GM21528 (cell line): ENCODE results near the gene ZNF740.

Experiments
- ATAC-seq: cut with Tn5 transposase; IDR thresholded peaks from one replicate; pipeline ENCODE4 v1.9.1; 2021; ENCODE audit warnings: mild to moderate bottlenecking, moderate library complexity; ENCODE audit not compliant: unreplicated experiment, low FRiP score

The ZNF740 gene

DNA sequence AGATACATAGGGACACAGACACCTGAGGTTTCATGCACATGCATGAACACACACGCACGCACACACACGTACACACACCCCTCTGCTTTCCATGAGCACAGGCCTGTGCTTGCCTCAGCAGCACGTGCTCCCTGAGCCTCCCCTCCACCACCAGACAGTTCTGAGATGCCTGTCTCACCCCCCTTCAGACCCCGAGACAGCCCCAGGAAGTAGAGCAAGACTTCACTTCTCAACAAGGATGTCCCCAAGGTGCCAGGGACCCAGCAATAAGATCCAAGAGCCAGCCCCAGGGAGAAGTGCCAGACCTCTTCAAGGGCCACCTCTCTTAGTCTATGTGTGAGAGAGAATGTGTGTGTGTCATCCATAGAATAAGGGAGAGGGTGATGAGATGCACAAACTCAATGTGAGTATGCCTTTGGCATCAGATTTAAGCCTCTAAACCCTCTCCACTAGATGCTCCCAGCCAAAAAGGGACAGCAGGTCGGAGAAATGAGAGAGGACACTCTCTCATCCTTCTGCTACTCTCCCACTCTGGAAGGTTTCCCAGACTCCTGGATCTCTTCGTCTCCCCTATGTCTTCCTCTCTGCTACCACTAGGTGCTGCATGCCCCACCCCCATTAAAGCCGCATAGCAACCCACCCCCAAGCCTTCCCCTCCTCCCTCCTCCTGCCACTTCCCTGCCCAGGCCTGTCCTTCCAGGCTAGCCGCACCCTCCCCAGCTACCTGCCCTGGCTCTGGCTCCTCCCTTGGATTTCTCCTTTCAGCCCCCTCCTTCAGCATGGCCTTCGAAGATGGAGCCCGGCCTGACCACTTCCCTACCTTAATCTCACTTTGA is 43.8 kb downstream of the ZNF740 start:
- ATAC-seq = no peak

DNA sequence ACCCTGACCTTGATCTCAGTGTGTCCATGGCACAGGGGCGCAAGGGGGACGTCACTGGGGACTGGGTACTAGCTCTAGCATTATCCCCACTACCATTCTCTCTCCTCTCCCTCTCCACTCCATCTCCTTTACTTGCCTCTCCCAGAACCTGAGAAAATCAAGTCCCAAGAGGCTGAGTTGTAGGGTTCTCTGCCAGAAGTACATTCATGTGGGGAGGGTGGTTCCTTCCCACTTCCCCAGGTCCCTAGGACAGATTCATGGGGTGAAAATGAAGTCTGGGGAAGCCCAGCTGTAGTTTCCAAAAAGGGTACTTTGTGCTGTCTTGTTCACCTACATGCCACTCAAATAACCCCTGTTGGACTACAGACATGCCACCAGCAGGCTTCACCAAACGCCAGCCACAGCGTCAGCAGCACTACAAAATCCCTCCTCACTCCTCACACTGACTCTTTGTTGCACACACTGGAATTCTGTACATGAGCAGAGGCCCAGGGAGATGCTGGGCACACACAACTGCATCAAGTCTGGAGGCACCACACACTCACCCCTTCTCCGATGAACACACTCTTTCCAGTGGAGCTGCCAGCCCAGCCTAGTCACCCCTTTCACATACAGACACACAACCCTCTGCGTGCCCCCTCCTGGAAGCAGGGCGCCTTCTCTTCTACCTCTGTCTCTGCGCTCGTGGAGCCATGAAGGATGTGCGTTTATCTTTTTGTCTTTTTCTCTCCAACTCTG is 44.5 kb downstream of the ZNF740 start:
- ATAC-seq = no peak

DNA sequence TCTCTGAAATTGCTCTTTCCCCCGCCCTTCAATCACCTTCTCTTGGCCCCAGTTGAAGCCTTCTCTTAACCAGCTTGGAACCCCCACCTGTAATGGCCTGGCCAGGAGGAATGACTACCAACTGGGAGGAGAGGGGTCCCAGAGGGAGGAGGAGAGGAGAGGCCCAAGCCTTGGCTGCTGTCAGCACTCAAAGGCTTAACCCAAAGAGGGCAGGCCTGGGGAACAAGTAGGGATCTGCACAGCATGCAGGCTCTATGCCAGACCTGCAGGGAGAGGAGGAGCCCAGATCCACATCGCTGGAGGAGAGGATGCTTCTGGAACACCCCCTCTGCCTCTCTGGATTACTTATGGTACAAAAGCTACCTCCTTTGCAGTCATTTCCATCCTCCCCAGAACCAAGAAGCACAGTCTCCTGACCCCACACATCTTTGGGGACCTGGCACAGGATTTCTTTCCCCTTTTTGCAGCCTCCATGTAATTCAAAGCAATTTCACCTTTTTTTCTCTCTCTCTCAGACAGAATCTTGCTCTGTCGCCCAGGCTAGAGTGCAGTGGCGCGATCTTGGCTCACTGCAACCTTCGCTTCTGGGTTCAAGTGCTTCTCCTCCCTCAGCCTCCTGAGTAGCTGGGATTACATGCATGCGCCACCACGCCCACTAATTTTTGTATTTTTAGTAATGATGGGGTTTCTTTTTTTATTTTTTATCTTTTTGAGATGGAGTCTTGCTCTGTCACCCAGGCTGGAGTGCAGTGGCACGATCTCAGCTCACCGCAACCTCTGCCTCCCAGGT is 45.3 kb downstream of the ZNF740 start:
- no peak for ATAC-seq

DNA sequence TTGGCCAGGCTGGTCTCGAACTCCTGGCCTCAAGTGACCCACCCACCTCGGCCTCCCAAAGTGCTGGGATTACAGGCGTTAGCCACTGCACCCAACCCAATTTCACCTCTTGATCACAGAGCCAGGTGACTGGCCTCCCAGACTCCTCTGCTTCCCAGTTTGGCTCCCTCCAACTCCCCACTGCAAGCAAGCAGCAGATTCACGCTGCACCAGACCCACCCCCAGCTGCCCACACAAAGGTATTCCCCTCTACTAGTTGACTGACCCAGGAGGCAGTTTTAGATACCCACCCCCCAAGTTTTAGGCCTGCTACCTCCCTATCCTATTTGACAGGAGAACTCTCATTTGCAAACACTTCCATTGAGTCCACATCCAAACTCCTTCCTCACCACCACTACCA is 46.3 kb downstream of the ZNF740 start:
- no peak for ATAC-seq

DNA sequence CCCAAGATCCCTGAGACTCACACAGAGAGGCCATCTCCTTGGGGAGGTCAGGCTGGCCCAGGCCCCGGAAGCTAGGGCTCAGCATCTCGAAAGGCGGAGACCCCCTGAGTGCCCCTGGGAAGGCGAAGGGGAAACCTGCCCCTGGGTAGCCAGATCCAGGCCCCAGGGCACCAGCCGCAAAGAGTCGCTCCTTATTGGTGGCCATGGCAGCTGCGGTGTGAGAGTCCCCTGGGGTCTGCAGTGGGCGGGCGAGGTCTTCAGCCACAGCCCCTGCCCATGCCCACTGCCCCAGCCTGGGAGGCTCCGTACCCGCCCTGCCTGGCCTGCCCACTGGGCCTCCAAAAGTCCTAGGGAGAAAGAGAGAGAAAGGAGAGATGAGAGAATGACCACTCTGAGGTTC is 46.8 kb downstream of the ZNF740 start:
- no peak for ATAC-seq

DNA sequence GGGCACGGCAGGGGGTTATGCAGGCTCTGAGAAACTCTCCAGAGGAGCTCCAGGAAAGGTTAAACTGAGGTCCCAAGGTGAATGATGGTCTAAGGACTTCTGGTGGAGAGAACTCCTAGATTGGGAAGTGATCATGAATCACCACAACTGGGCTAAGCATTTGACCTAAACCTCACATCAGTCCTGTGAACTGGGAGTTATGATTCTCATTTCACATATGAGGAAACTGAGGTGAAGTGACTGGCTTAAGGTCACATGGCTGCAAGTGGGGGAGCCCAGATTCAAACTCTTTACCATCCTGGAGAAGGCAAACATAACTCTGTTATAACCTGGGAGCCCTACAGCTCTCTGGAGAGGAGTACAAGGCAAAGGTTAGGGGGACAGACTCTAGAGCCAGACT is 47.3 kb downstream of the ZNF740 start:
- ATAC-seq = no peak

DNA sequence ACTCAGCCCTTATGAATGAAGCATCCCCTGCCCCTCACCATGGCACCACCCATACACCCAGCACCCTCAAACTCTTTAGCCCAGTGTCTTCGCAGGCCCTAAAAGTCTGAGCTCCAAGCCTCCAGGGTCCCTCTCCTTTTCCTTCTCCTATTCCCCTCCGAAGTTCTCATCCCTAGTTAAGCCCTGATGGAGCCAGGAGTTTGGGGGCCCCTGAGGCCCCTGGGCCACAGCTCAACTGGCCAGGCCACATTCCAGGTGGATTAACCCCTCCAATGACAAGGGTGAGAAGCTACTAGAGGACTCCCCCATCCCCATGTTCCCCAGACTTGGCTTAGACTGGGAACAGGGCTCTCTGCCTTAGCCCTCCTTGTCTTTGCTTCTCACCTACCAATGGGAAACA is 48.9 kb downstream of the ZNF740 start:
- no peak for ATAC-seq

DNA sequence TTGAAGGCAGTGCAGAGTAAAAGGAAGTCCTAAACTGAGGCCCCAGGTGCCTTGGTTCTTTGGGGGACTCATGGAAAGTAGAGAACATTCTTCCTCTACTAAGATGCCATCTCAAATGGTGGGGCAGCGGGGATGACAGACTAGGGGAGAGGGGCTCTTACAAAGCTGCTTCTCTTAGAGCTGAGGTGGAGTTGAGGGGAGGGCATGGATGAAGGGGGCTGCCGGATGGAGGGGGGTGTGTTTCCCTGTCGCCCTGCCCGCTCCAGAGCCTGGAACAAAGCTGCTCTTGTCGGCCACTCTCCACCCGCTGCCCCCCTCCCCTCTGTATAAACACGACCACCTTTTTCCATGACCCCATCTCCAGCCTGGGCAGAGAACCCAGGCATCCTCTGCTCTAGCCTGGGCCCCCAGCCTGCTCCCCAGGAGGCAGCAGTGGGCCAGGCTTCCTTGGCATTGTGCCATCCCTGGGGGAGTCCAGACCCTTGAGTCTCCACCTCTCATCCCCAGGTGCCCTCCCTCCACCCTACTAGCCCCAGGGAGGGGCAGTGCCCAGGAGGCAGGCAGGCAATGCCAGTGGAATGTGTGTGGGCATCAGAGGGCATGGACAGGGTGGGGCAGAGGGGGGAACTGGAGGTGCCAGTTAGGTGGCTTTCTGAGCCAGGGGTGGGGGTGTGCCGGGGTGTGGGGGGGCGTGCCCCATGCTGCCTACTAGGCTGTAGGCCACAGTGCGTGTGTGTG is 49.8 kb downstream of the ZNF740 start:
- no peak for ATAC-seq

DNA sequence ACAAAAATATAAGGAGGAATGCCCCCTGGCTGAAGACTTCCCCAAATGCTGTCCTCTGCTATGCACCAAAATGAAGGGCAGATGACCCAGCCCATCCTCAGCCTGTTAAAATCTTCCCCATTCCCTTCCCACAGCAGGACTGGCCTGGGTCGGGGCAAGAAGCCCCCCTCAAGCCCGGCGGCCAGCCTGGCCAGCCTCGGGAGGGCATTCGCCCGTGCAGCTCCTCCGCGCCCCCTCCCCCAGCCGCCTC is 51.1 kb downstream of the ZNF740 start:
- no peak for ATAC-seq

DNA sequence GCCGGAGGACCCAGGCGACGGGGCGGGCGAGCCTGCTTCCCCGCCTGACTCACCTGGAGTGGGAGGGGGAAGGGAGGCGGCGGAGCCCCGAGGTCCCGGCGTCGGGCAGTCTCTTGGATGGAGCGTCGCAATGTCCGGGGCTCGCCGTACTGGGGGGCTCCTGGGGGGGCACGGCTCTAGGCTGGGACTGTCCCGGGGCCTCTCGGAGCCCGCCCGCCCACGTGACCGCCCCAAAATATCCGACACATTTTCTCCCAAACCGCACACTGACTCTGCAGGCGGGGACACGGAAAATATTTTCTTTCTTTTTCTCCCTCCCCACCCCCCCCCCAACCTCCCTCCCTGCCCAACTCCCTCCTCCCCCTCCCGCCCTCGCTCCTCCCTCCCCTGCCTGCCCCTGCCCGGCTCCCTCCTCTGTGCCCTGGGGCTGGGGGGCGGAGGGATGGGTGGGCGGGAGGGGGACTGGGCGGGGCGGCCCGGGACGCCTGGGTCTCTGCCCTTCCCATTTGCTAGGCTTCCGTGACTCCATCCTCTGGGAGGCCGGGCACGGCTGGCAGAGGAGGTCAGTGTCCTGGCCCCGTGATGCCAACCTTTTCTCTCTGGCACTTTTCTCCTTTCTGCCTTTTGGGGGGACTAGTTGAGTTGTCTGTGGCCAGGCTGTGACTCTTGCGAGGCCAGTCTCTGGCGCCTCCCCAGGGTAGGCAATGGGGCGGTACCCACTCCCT is 51.6 kb downstream of the ZNF740 start, which contains the start of gene RARG:
TSS of gene RARG (minus strand) at position 289 of the 725 bp plus-strand sequence. CDS start 4,664 bp downstream, outside the sequence.
- ATAC-seq = no peak

DNA sequence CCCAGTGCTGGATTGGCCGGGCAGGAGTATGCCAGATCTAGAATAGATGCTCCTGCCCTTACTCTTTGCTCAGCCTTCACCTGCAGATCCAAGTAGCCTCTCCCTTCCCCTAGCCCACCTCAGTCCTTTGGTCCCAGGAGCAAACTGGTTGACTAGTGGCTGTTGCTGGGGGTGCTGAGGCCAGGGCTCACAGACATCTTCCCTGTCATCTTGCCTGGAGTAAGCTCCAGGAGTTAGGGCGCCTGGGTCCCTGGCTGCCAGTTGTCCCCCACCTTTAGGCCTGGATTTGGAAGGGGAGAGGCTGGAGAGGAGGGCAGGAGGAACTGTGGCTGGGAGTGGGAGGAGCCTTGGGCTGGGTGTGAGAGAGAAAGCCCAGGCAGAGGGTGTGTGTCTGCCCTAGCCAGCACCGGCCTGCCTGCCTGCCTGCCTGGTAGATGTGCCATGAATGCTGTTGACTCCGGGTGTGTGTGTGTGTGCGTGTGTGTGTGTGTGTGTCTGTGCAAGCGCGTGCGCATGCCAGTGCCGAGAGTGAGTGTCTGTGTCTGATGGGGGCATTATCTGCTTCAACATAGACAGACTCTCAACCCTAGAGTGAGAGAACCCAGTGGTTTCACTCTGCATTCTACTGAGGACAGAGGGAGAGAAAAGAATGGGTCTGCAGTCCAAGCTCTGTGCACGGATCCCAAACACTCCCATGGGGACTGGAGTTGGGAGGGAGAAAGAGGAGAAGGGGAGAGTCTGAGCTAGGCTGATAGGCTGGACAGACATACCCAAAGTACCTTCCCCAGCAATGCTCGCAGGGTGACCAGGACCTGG is 52.3 kb downstream of the ZNF740 start:
- no peak for ATAC-seq

DNA sequence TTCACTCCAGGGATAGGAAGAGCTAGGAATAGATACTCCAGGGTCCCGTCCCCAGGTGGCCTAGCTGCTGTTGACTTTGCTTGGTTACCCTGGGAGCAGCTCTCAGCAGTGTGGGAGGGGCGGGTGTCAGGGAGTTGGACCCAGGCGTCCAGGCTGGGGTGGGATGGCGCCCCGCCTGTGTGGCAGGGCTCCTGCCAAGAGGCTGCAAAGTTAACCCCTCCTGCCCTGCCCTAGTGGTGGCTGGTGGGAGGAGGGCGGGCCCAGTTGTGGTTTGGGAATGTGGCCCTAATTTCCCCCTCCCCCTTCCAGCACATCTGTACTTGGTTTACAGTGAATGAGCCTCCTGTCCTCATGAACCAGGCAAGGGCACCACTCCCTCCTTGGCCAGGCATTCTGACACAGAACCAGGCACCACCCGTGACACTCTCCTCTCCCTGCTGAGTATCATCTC is 53.2 kb downstream of the ZNF740 start:
- ATAC-seq = no peak

DNA sequence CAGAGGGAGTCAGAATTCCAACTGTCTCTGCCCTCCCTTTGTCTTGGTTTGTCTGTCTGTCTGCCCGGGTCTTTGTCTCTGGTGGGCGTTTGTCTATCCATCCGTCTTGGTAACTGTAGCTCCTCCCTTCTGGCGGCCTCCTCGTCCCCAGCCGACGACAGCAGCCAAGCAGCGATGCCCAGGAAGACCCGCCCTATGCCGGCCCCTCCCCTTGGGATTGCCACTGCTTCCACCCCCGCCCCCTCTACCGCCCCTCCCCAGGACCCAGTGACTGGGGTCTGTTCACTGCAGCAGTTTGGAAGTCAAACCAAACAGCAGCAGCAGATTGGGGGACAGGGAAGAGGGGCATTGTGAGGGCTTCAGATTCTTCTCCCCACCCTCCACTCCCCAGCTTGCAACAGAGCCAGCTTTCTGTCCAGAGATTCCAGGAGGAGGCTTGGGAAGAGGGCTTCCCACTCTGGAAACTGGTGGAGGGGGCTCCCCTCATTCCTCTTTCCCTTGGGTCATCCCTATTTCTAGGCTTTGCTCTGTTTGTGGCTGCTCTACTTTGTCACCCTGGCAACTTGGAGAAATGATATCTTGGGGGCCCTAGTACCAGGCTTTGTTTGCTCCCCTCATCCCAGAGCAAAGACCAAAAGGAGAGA is 53.9 kb downstream of the ZNF740 start:
- ATAC-seq = no peak

DNA sequence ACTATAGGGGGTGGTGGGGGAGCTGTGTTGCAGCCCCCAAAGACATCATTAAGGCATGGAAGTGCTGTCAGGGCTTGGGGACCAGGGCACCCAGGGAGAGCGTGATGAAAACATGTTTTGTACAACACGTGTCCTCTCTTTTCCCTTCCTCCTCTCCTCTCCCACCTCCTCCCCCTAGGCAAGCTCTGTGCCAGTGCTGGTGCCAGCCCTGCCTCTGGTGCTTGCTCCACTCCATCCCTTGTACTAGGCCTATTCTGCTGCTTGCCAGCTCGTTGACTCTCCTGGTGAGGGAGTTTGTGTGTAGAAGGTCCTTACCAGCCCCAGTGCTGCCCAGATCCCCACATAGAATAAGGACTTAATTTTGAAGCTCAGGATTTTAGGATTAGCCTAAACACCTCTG is 54.6 kb downstream of the ZNF740 start:
- ATAC-seq = no peak

DNA sequence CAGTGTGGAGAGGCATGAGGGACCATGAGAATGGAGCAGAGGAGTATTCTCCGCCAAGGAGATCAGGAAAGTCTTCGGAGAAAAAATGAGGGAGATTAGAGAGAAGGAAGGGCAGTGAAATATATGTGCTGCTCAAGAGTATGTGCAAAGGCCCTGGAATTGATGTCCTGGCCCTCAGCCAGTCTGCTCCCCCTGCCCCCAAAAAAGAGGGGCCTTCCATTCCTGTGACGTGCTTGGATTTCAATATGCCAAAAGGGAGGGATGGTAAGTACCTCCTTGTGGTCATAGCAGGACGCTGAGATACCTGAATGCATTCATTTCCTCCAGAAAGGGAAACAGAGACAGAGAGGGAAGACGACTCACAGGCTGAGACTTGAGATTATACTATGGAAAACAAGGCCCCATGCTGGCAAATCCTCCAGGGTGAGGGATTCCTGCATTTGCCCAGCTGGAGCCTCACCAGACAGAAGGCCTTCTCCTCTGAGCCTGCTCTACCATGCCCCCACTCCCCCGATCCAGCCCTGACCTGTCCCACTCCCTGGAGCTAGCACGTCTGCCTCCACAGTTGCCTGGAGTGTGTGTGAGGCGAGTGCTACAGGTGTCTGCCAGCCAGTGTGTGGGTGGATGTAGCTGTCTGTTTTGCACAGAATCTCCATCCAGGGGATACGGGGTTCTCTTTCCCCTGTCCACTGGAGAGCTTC is 55.4 kb downstream of the ZNF740 start:
- no peak for ATAC-seq

DNA sequence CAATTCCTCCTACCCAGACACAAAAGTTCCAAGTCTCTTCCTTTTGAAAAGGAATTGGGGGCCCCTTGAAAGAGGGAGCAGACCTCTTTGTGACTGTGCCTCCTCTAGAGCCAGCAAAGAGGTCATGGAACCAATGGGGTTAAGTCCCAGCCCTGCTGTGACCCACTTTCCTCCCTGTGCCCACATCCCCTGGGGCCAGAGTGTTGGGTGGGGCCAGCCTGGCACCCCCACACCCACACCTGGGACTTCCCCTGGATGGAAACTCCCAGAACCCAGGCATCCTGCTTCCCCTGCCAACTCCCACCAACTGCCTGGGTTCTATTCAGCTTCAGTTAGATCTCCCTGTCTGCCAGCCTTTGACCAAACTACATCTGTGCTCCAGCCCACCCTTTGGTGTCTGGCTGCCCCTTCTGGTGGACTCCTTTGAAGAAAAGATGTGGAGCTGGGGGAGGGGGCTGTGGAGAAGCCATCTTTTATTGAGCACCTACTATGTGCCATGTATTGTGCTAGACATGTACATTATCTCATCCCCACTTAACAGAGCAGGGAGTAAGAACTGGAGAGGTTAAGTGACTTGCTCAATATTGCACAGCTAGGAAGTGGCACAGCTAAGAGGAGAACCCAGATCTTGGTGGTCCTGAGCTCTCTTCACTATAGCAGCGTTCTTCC is 56.1 kb downstream of the ZNF740 start:
- ATAC-seq = no peak

DNA sequence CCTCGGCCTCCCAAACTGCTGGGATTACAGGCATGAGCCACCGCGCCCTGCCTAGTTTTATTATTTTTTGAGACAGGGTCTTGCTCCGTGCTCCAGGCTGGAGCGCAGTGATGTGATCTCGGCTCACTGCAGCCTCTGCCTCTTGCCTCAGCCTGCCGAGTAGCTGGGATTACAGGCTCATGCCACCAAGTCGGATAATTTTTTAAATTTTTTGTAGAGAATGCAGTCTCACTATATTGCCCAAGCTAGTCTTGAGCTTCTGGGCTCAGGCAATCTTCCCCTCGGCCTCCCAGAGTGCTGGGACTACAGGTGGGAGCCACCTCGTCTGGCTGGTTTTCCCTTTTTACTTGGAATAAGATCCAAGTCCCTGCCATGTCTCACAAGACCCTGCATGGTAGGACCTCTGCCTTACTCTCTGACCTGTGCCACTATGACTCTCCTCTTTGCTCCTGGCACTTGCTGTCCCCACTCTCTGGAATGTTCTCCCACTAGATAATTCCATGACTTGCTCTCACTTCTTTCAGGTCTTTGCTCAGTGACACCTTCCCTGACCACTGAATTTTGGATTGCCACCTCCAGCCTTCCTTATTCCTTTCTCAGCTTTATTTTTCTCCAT is 59.2 kb downstream of the ZNF740 start:
- ATAC-seq = no peak
